Skin epidermis (tissue), 12 donors: ENCODE measurements around the gene LRP1B.

Experiments
- H3K27ac ChIP-seq, 21 experiments: fragments of 200-600 bp; sonication (generic) in 11 of 21; one replicate each; pipeline ENCODE4 v1.5.0; 2020; ENCODE audit warnings: mild to moderate bottlenecking in 3 of 21, inconsistent platforms in 2 of 21, moderate library complexity in 2 of 21
- H3K4me3 ChIP-seq, 7 experiments: fragments of 200-600 bp; sonication (generic) in 2 of 7; one replicate each; pipeline ENCODE4 v1.5.0; 2020; ENCODE audit warnings: inconsistent platforms in 2 of 7, mild to moderate bottlenecking in 2 of 7, moderate library complexity in 1 of 7

Gene LRP1B

GRCh38 chr2:141501752-141502151 is 629.1 kb downstream of the LRP1B start:
- H3K4me3 ChIP-seq: no peak overlapping the region
- no peak overlapping the region for H3K27ac ChIP-seq

DNA sequence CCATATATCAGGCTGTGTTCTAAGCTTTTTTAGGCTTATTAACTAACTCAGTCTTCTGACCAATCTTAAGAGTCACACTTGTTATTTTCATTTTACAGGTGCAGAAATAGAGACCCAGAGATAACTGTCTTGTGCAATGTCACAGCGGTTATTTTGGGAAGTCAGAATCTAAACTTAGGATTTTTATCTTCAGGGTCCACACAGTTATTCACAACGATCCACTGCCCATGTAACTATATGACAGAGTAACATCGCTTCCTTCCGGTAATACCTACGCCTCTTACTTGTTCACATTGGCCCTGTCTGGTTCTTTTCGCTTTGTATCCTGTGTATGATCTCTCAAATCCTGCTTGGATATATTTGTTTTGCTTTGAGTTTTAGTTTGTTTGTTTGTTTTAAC is 631.7 kb downstream of the LRP1B start:
- Histone ChIP-seq H3K4me3 (no peak overlapping the region), H3K27ac (no peak overlapping the region)

- no peak overlapping the region for H3K4me3 ChIP-seq
- H3K27ac ChIP-seq: no peak overlapping the region
Measured at GRCh38 chr2:141498561-141498960, 632.3 kb downstream of the LRP1B start.

- H3K27ac ChIP-seq: no peak overlapping the region
Measured at GRCh38 chr2:141497272-141497671, 633.5 kb downstream of the LRP1B start.

GRCh38 chr2:141496810-141497209 is 634.0 kb downstream of the LRP1B start:
- Histone ChIP-seq H3K4me3 (no peak overlapping the region), H3K27ac (no peak overlapping the region)

More at GRCh38 chr2:141497272-141497671, 633.5 kb downstream of the LRP1B start:
- no peak overlapping the region for H3K4me3 ChIP-seq

- no peak overlapping the region for H3K4me3 ChIP-seq
- H3K27ac ChIP-seq: no peak overlapping the region
Measured at GRCh38 chr2:141493936-141494335, 636.9 kb downstream of the LRP1B start.

DNA sequence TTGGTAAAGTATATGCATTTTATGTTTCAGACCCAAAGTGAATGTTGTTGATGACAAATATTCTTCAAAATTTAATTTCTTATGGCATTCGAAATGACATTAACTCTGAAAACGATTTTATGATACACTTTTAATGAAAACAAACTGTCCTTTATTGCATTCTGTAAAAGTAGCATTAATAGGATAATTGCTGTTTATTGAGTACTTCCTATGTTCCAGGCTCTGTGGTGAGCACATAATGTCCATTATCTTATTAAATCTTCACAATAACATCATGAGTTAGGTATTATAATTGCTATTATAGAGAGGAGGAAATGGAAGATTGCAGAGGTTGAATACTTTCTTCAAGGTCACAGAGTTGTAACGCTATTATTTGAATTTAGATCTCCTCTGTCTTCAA is 638.0 kb downstream of the LRP1B start:
- no peak overlapping the region for H3K4me3 ChIP-seq
- H3K27ac ChIP-seq: no peak overlapping the region

DNA sequence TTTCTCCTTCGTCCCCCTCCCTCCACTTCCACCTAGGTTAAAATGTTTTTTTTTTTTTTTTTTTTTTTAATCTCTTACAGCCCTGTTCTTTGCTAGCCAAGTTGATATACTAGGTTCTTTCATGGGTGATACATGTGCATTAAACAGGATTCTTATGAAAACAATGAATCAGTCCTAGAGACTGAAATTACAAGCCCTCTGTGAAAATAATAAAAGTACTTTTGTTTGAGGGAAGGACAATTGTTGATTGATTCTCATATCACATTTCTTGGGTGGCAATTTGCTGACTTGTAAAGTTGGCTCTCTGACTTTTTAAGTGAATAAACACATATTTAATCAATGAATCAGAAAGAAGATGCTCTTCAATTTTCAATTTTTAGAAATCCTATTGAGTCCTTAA is 639.9 kb downstream of the LRP1B start:
- Histone ChIP-seq H3K27ac (no peak overlapping the region), H3K4me3 (no peak overlapping the region)

DNA sequence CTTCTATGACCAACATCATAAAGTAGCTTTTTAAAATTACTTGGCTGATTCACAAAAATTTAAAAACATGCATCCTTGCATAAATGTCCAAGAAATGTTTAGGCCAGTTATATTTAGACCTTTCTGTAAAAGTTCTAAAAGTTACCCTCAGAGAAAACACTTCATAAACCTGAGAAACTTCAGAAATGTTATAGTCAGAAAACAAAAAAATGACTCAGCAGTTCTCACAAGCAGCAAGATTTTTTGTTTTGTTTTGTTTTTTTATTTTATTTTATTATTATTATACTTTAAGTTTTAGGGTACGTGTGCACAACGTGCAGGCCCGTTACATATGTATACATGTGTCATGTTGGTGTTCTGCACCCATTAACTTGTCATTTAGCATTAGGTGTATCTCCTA is 648.1 kb downstream of the LRP1B start:
- no peak overlapping the region for H3K27ac ChIP-seq
- H3K4me3 ChIP-seq: no peak overlapping the region

GRCh38 chr2:141475801-141476200 is 655.0 kb downstream of the LRP1B start:
- Histone ChIP-seq H3K4me3 (no peak overlapping the region), H3K27ac (no peak overlapping the region)

- no peak overlapping the region for H3K4me3 ChIP-seq
Measured at GRCh38 chr2:141468761-141469160, 662.1 kb downstream of the LRP1B start.

DNA sequence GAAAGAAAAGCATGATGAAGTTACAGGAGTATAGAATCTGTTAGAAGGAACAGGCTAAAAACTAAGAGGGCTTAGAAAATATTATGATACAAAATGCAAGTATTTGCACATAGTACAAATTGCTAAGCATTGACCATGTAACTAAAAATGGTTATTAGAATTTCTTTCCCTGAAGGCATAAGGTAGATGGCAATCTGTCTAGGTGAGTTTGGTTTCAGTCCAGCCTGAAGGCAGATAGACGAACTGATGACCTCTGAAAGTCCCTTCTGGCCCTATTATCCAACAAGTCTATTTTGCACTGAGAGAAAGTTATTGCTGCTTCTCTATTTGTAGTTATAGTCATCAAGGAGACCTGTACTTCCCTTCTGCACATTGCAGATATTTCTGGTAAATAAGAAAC is 663.5 kb downstream of the LRP1B start:
- H3K27ac ChIP-seq: no peak overlapping the region
- H3K4me3 ChIP-seq: no peak overlapping the region

More at GRCh38 chr2:141468761-141469160, 662.1 kb downstream of the LRP1B start:
- H3K27ac ChIP-seq: no peak overlapping the region

DNA sequence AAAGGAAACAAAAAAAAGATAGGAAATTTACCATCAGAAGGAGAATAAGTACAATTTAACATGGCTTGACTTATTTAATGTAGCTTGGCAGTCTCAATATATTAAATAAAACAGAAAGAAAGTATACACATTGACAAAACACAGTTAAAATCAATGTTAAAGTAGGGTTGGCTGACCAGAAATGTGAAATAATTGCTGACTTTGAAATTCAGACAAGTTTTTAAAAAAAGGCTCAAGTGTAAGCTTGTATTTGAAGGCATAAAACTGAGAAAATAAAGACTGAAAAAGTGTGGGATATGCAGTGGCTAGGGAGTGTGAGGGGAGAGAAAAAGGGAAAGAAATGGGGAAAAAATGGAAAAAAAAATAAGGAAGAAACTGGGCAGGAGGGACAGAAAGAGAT is 665.8 kb downstream of the LRP1B start:
- Histone ChIP-seq H3K4me3 (no peak overlapping the region), H3K27ac (no peak overlapping the region)

DNA sequence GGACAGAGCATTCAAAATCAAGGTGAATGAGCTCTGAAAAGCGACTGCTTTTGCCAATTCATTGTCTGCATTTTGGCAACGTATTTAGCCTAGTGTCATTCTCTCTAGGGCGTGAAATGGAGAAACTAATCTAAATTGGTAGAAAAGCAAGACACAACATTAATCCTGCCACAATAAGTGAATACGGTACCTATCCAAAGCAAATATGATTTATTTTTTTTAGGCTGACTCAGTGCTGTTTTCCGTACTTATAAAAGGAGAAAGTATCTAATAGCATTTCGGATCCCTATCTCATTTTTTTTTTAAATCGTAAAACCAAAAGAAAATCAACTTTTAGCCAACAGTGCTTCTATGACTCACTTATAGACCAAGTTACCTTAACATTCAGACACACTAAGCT is 672.5 kb downstream of the LRP1B start:
- Histone ChIP-seq H3K4me3 (no peak overlapping the region), H3K27ac (no peak overlapping the region)

DNA sequence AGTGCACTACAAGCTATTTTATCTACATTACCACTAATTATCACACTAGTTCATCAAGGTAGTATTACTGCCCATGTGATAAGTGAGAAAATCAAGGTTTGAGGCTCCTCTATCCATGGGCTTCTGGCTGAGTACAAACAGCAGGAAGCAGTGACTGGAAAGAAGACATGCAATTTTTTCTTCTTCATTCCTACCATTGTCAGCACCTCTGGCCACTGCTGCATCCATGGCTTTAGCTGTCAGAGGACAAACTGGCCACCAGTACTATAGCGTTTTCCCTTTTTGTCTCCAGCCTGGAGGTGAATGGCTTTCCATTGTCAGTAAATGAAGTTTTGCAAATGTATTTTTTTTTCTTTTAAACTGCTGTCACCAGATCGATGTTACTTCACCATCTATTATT is 674.9 kb downstream of the LRP1B start:
- Histone ChIP-seq H3K27ac (no peak overlapping the region), H3K4me3 (no peak overlapping the region)

- Histone ChIP-seq H3K27ac (no peak overlapping the region), H3K4me3 (no peak overlapping the region)
Measured at GRCh38 chr2:141455211-141455826, 675.5 kb downstream of the LRP1B start.

DNA sequence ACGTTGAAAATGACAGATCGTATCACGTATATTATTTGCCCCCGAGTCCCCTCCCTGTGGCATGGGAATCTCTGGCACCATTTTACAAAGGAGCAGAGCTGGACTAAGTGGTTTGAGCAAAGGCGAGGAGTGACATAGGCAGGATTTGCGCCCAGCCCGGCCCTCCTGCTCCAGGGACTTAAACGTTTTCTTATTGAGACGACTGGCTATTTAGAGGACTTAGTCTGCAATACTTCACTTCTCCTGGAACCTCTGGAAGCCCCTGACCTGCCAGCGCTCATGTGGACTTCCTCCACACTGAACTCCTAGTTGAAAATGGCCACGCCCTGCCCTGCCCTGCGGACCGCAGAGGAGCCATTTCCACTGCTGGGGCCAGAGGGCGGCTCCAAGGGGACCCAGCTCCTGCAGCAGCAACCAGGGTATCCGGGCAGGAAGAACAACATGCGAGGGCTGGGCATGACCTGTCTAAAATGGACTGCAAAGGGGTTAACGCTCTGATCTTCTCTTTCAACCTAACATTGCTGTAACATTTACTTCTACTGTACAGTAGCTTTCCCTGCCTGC is 690.7 kb downstream of the LRP1B start:
- no peak overlapping the region for H3K27ac ChIP-seq
- H3K4me3 ChIP-seq: no peak overlapping the region

DNA sequence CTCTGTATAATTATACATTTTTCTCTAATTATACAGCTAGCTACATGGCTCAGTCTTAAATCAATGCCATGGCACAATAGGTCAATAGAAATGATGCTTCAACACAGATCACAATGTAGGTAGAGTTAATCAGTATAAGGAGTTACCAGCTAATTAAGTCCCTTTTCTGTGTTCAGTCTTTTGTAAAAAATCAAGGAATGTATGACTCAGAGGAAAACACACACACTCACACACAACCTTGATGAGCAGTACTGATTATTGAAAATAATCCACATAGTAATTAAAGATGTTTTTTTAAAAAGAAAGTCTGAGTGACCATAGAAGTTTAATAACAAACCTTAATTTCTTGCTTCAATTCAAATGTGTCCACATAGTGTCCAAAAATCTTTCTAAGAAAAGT is 691.3 kb downstream of the LRP1B start:
- Histone ChIP-seq H3K27ac (no peak overlapping the region), H3K4me3 (no peak overlapping the region)

- Histone ChIP-seq H3K27ac (no peak overlapping the region), H3K4me3 (no peak overlapping the region)
Measured at GRCh38 chr2:141438536-141438935, 692.3 kb downstream of the LRP1B start.

- Histone ChIP-seq H3K27ac (no peak overlapping the region), H3K4me3 (no peak overlapping the region)
Measured at GRCh38 chr2:141437521-141437920, 693.3 kb downstream of the LRP1B start.

DNA sequence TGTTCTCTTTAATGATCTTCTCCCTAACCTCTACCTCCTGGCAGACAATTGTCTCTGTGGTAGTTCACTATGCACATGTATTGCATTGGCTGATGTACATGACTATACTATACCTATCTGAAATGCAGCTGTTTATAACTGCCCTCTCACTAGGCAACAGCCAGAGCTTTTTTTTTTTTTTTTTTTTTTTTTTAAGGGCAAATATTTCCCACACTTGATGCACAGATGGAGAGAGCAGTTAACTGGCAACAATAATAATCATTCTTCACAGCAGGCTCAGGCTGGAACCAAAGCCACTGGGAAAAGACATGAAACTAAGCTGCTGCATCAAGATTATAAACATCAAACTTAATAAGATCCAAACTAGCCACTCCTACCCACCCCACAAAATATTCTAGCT is 707.7 kb downstream of the LRP1B start:
- Histone ChIP-seq H3K4me3 (no peak overlapping the region), H3K27ac (no peak overlapping the region)

- Histone ChIP-seq H3K4me3 (no peak overlapping the region), H3K27ac (no peak overlapping the region)
Measured at GRCh38 chr2:141417246-141417797, 713.5 kb downstream of the LRP1B start.
